ENCODE results near the gene ZDHHC15. TPM values are rescaled to one million over a fixed set of nuclear protein-coding genes. Genes with fewer than 3 reads are reported as not detected.
"Not testable (repeated sequence)": the region's sequence is repeated elsewhere in the genome, so short reads cannot be mapped to it uniquely, and the experiment has no call there.

The ZDHHC15 gene
- 2.8 and 3.6 TPM in 2 replicates for total RNA-seq (2014; rRNA removed)
- polyA plus RNA-seq (2012), result 1.2 TPM

GRCh38 chrX:75522565-75523431 lies at the start of gene ZDHHC15:
TSS of gene ZDHHC15 (minus strand) at chrX:75523037. CDS start at chrX:75523024, 13 bp downstream.
- peak; percentile 82 for DNase-seq (ENCODE audit: low read depth)

GRCh38 chrX:75560544-75560943 lies 37.7 kb upstream of the ZDHHC15 start:
- DNase-seq (ENCODE audit: low read depth), result not testable (repeated sequence)

DNA sequence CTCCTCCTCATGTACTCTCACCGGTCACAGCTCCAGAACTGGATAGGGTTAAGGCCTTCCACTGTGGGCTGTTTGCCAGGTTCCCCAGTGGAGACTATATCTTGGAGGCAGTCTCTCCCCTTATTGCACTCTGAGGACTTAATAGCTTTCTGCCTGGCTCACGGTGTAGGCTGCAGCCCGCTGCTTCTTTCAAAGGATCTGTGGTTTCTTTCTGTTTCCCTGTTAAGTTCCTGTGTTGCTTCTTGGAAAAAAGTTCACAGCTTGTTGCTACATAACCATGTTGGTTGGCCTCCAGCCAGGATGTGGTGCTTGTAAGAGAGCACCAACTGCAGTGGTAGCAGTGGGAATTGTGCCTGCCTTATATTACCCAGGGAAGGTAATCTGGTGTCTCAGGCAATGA lies 24.9 kb upstream of the ZDHHC15 start:
- peak; percentile 71 for DNase-seq (ENCODE audit: low read depth)

DNA sequence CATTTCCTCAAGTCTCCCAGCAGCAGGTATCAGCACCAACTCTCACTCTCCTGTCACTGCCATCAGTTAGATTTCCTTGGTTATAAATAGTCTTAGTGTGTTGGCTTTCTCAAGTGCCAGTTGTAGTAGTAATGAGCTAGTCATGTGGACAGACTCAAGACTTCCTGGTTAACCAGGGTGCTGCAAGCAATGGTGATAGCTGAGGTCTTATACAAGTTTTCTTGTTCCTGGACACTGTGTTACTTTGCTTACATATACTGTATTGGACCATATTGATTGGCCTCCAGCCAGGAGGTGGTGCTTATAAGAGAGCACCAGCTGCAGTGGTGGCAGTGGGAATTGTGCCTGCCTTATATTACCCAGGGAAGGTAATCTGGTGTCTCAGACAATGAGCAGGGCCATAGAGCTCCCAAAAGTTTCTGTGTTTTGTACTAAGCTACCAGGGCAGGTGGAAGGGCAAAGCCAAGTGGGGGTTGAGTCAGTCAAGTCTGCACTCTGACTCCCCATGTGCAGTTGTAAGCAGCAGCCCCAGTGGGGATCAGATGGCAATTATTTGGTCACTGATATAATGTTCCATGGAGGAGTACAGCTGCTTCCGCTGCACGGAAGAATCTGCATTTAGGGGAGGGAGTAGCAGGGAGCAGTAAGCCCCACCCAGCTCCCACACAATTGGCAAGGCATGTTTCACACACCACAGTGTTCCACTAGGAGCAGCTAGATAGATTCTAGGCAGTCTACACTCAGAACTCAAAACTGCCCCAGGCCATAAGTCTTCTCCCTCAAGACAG lies 24.1 kb upstream of the ZDHHC15 start:
- DNase-seq (ENCODE audit: low read depth), result peak; percentile 72

- no peak for DNase-seq (ENCODE audit: low read depth)
These were observed 21.9 kb upstream of the ZDHHC15 start for GRCh38 chrX:75544786-75545185.

DNA sequence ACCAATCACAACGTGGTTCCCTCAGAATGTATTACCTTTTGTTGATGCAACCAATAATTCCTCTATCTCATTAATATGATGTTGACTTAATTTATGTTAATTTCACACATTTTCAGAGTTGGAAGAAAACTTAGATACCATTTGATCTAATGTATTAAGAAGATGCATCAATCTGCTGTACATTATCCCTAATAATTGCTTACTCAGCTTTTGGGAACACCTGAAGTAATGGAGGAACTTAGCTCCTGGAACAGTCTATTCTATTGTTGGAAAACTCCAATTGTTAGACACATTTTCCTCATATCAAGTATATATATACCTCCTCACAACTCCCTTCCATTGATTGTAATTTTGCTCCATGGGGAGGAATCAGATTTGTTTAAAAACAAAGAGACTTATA lies 38.9 kb downstream of the ZDHHC15 start:
- no peak for DNase-seq (ENCODE audit: low read depth)

GRCh38 chrX:75461780-75462179 lies 61.1 kb downstream of the ZDHHC15 start:
- not testable (repeated sequence) for DNase-seq (ENCODE audit: low read depth)

- no peak for DNase-seq (ENCODE audit: low read depth)
These were observed 101.1 kb downstream of the ZDHHC15 start for GRCh38 chrX:75421688-75422230.

GRCh38 chrX:75407153-75407552 lies 115.7 kb downstream of the ZDHHC15 start:
- DNase-seq (ENCODE audit: low read depth), result not testable (repeated sequence)

DNA sequence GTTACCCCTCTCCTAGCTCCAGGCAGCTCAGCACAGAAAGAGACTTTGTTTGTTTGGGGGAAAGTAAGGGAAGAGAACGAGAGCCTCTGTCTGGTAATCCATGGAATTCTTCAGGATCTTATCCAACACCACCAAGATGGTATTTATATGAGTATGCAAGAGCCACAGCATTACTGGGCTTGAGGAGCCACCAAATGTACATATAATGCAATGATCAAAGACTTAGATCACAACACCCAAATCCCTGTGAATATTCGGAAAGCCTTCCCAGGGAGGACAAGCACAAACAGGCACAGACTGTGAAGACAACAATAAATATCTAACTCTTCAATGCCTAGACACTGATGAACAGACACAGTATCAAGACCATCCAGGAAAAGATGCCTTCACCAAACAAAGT lies 132.4 kb downstream of the ZDHHC15 start:
- DNase-seq (ENCODE audit: low read depth), result no peak

- DNase-seq (ENCODE audit: low read depth), result no peak
These were observed 153.1 kb downstream of the ZDHHC15 start for GRCh38 chrX:75369721-75370120.

DNA sequence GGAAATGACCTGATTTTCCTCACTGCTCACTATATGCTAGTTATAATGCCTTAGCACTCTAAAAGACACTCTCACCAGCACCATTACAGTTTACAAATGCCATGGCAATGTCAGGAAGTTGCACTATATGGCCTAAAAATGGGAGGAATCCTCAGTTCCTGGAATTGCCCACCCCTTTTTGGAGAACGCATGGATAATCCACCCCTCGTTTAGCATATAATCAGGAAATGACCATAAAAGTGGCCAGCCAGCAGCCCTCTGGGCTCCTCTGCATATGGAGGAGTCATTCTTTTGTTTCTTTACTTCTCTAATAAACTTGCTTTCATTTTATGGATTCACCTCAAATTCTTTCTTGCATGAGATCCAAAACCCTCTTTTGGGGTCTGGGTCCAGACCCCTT lies 156.0 kb downstream of the ZDHHC15 start:
- DNase-seq (ENCODE audit: low read depth), result no peak

GRCh38 chrX:75365243-75365975 lies 157.4 kb downstream of the ZDHHC15 start:
- DNase-seq (ENCODE audit: low read depth), result peak; percentile 13

- DNase-seq (ENCODE audit: low read depth), result no peak
These were observed 161.0 kb downstream of the ZDHHC15 start for GRCh38 chrX:75361788-75362187.

- DNase-seq (ENCODE audit: low read depth), result not testable (repeated sequence)
These were observed 174.2 kb downstream of the ZDHHC15 start for GRCh38 chrX:75348601-75349000.

GRCh38 chrX:75337525-75337924 lies 185.3 kb downstream of the ZDHHC15 start:
- DNase-seq (ENCODE audit: low read depth), result peak; percentile 1

DNA sequence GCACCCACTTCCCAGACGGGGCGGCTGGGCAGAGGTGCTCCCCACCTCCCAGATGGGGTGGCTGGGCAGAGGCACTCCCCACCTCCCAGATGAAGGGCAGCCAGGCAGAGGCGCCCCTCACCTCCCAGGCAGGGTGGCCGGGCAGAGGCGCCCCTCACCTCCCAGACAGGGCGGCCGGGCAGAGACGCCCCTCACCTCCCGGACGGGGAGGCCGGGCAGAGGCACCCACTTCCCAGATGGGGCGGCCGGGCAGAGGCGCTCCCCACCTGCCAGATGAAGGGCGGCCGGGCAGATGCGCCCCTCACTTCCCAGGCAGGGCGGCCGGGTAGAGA lies 187.7 kb downstream of the ZDHHC15 start:
- DNase-seq (ENCODE audit: low read depth), result no peak

DNA sequence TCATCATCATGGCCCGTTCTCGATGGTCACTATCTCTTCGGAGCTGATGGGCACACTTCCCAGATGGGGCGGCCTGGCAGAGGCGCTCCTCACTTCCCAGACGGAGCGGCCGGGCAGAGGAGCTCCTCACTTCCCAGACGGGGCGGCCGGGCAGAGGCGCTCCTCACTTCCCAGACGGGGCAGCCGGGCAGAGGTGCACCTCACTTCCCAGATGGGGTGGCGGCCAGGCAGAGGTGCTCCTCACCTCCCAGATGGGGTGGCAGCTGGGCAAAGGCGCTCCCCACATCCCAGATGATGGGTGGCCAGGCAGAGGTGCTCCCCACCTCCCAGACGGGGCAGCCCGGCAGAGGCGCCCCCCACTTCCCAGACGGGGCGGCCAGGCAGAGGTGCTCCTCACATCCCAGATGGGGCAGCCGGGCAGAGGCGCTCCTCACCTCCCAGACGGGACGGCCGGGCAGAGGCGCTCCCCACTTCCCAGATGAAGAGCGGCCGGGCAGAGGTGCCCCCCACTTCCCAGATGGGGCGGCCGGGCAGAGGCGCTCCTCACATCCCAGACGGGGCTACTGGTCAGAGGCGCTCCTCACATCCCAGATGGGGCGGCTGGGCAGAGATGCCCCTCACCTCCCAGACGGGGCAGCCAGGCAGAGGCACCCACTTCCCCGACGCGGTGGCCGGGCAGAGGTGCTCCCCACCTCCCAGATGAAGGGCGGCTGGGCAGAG lies 188.3 kb downstream of the ZDHHC15 start:
- DNase-seq (ENCODE audit: low read depth), result not testable (repeated sequence)

DNA sequence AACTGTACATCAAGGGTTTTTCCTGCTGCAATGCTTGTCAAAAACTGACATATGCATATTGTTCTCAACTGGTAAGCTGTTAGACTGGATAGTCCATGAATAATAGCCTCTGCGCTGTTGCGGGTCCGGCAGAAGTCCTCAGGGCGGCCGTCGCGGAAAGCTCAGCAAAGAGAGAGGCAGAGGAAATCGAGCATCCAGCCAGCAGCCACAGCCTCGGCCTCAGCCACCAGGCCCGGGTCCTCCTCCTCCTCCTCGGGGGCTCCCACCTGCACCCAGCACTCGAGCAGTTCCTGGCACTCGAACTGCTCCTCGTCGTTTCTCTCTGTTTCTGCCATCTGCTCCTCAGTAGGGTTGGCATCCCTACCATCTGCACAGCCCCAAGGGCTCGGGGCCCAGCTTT lies 195.2 kb downstream of the ZDHHC15 start:
- no peak for DNase-seq (ENCODE audit: low read depth)
